HepG2 (cell line): ENCODE results near the gene SPRED2. TPM values are rescaled to one million over a fixed set of nuclear protein-coding genes. Genes with fewer than 3 reads are reported as not detected.
A peak's percentile ranks its signal among the peaks of the same experiment; 100 is the strongest.

Experiments
- ATAC-seq: fragments of 200-7000 bp; cut with Tn5 transposase; 3 replicates; pipeline ENCODE4 v1.9.1; 2020; ENCODE audit warnings: mild to moderate bottlenecking, moderate library complexity
- BruUV-seq: library from RNA; stranded (reverse); fragments of 400-500 nt; replicated peaks from 2 replicates; lab custom pipeline; 2021; lab: Mats Ljungman, UMichigan
- CTCF ChIA-PET: fragments of 300-600 bp; formaldehyde crosslinking; extraction: SDS; loops from one replicate; lab custom pipeline; 2021; ENCODE audit warnings: low total read pairs, inconsistent platforms, low intra/inter-chr PET ratio; lab: Yijun Ruan, JAX
- POLR2A ChIA-PET: fragments of 350-600 bp; sonication (Branson Sonifier 250); formaldehyde crosslinking; loops from one replicate; lab custom pipeline; 2020; ENCODE audit warnings: antibody characterized with exemption, inconsistent platforms; lab: Yijun Ruan, JAX
- DNase-seq: peaks from one replicate; pipeline ENCODE4 v3.0.0-alpha.2; 2015; ENCODE audit warnings: low spot score
- FAIRE-seq: peaks from 3 replicates; lab custom pipeline; 2011; peaks lifted over from hg19 to GRCh38; lab: Jason Lieb, UNC
- H2AFZ ChIP-seq: one replicate; pipeline ENCODE4 v1.6.1; 2011; ENCODE audit warnings: low read length, inconsistent platforms
- H3K27ac ChIP-seq: fragments of 300-600 bp; 3 replicates; pipeline ENCODE4 v1.8.0; 2011; ENCODE audit warnings: mixed run types, mild to moderate bottlenecking, mixed read lengths, low read length, inconsistent platforms; ENCODE audit not compliant: insufficient read depth; ENCODE audit errors: extremely low read length
- H3K27me3 ChIP-seq, 2 experiments: fragments of 200-600 bp in 1 of 2; 2 replicates in 1 of 2; 3 replicates in 1 of 2; pipeline versions ENCODE4 v1.6.0 to v1.8.0; 2011; ENCODE audit warnings: low read length in 2 of 2, mild to moderate bottlenecking in 2 of 2, moderate library complexity in 2 of 2, inconsistent platforms in 1 of 2; ENCODE audit not compliant: insufficient read depth in 2 of 2, control insufficient read depth in 1 of 2
- H3K36me3 ChIP-seq, 2 experiments: fragments of 200-600 bp in 1 of 2; replicated peaks in 1 of 2; 2 replicates in 1 of 2; 3 replicates in 1 of 2; pipeline versions ENCODE4 v1.5.1 to v1.8.0; 2011; ENCODE audit warnings: low read length in 2 of 2, inconsistent platforms in 1 of 2; ENCODE audit not compliant: insufficient read depth in 2 of 2, control insufficient read depth in 1 of 2
- H3K4me1 ChIP-seq: 2 replicates; pipeline ENCODE4 v1.5.1; 2012; ENCODE audit warnings: low read length, inconsistent platforms; ENCODE audit not compliant: insufficient read depth
- H3K4me2 ChIP-seq: 2 replicates; pipeline ENCODE4 v1.6.0; 2011; ENCODE audit warnings: low read depth, low read length, inconsistent platforms
- H3K4me3 ChIP-seq, 3 experiments: fragments of 200-600 bp in 1 of 3; sonication (generic), shearing (Covaris generic) in 1 of 3; replicated peaks in 1 of 3; 2 replicates each; pipeline ENCODE4 v1.5.1; 2011 to 2016; ENCODE audit warnings: low read length in 3 of 3, inconsistent platforms in 2 of 3, low read depth in 2 of 3, mild to moderate bottlenecking in 2 of 3, control low read depth in 1 of 3, mixed read lengths in 1 of 3; ENCODE audit not compliant: insufficient read depth in 1 of 3
- H3K79me2 ChIP-seq: one replicate; pipeline ENCODE4 v1.6.1; 2011; ENCODE audit warnings: low read length, inconsistent platforms; ENCODE audit not compliant: insufficient read depth
- H3K9ac ChIP-seq: 2 replicates; pipeline ENCODE4 v1.6.0; 2011; ENCODE audit warnings: mild to moderate bottlenecking, low read depth, low read length, inconsistent platforms; ENCODE audit not compliant: insufficient read depth
- H3K9me3 ChIP-seq: 2 replicates; pipeline ENCODE4 v1.5.1; 2012; ENCODE audit warnings: mild to moderate bottlenecking, low read length
- H4K20me1 ChIP-seq: 2 replicates; pipeline ENCODE4 v1.6.0; 2011; ENCODE audit warnings: inconsistent platforms, mild to moderate bottlenecking, low read length, moderate library complexity; ENCODE audit not compliant: insufficient read depth
- HOXD1 ChIP-seq: sonication (generic); formaldehyde crosslinking; IDR thresholded peaks from 2 replicates; pipeline ENCODE4 v1.5.0; 2020; ENCODE audit warnings: missing genetic modification reagents
- LRRFIP1 ChIP-seq: sonication (generic); formaldehyde crosslinking; conservative IDR thresholded peaks from 2 replicates; pipeline ENCODE4 v1.4.0; 2020; ENCODE audit warnings: missing genetic modification reagents
- MAFG ChIP-seq: sonication (generic); formaldehyde crosslinking; IDR thresholded peaks from 2 replicates; pipeline ENCODE4 v1.5.1; 2020; ENCODE audit warnings: mild to moderate bottlenecking, missing genetic modification reagents
- MEIS2 ChIP-seq: sonication (generic); formaldehyde crosslinking; IDR thresholded peaks from 2 replicates; pipeline ENCODE4 v1.9.0; 2021; ENCODE audit warnings: mild to moderate bottlenecking, missing genetic modification reagents
- NCOA1 ChIP-seq: sonication (generic); formaldehyde crosslinking; IDR thresholded peaks from 2 replicates; pipeline ENCODE4 v1.9.0; 2021; ENCODE audit warnings: missing genetic modification reagents
- STAT5B ChIP-seq: sonication (generic); formaldehyde crosslinking; IDR thresholded peaks from 2 replicates; pipeline ENCODE4 v1.4.0; 2020; ENCODE audit warnings: missing genetic modification reagents
- SUZ12 ChIP-seq: fragments of 150-350 bp; IDR thresholded peaks from 2 replicates; pipeline ENCODE4 v1.6.1; 2014; ENCODE audit warnings: low read depth, low read length
- TCF7L2 ChIP-seq: IDR thresholded peaks from 2 replicates; pipeline ENCODE4 v1.6.1; 2011; ENCODE audit warnings: mild to moderate bottlenecking, low read depth, low read length, moderate library complexity
- TRIM24 ChIP-seq: sonication (generic); formaldehyde crosslinking; IDR thresholded peaks from 2 replicates; pipeline ENCODE4 v1.8.0; 2022; ENCODE audit warnings: mild to moderate bottlenecking, missing genetic modification reagents
- ZFYVE20 ChIP-seq: sonication (generic); formaldehyde crosslinking; IDR thresholded peaks from 2 replicates; pipeline ENCODE4 v1.8.0; 2023; ENCODE audit warnings: low read depth, mild to moderate bottlenecking, moderate library complexity, missing genetic modification reagents, borderline replicate concordance
- WGBS: methylation state at CpG from one replicate; pipeline ENCODE4 v1.1.6; 2017; ENCODE audit warnings: low lambda C conversion rate; 5-methylcytosine and 5-hydroxymethylcytosine counted together
- in situ Hi-C: cut with HindIII; loops from 2 replicates; pipeline ENCODE4 v1.10.0; 2017; ENCODE audit warnings: low pct_unique_long_range_greater_than_20kb; ENCODE audit not compliant: extremely low pct_ligation_motif_present
- intact Hi-C: fragments of 100-400 bp; cut with micrococcal nuclease; formaldehyde crosslinking; loops from one replicate; pipeline ENCODE4 v1.10.0; 2022; ENCODE audit not compliant: unreplicated experiment
- polyA plus RNA-seq, 8 experiments: library from polyadenylated mRNA; depleted of rRNA in 3 of 8; stranded (reverse) in 7 of 8; unstranded in 1 of 8; fragments of >200 nt; fragmentation: Illumina TruSeq in 4 of 8; extraction: Trizol in 4 of 8; gene quantifications; 2 replicates each; pipeline versions ENCODE4 v1.2.1 to v1.2.3, GENCODE V29; 2011 to 2016; ENCODE audit warnings: low read depth in 4 of 8, missing spikeins in 1 of 8, mixed read lengths in 1 of 8; ENCODE audit not compliant: insufficient read depth in 1 of 8
- total RNA-seq, 5 experiments: library from RNA; depleted of rRNA; stranded (reverse); fragments of >200 nt; fragmentation: Illumina TruSeq; extraction: Trizol; gene quantifications; 2 replicates each; pipeline ENCODE4 v1.2.3, GENCODE V29; 2016; ENCODE audit warnings: low read depth in 1 of 5
- TF ChIP-seq, protein P1 (sequence below): sonication (generic); formaldehyde crosslinking; IDR thresholded peaks from 2 replicates; pipeline ENCODE4 v1.5.0; 2020; ENCODE audit warnings: missing genetic modification reagents

Gene SPRED2
- total and polyA plus RNA-seq, 2 of the 13 experiments (the other 11 are each of a cell fraction or from before 2014, with no cell fraction given) = 13.0 to 37.0 TPM

- TF ChIP-seq TRIM24 (no peak), MEIS2 (CRISPR knock-in tag) (no peak), STAT5B (no peak), TCF7L2 (no peak), HOXD1 (CRISPR knock-in tag) (no peak), ZFYVE20 (CRISPR knock-in tag) (no peak), MAFG (CRISPR knock-in tag) (no peak), LRRFIP1 (CRISPR knock-in tag) (no peak)
Observed at GRCh38 chr2:65379721-65380171, 52.7 kb downstream of the SPRED2 start (continued).

- peaks cover 95% of the 10 kb centered on the region for H3K4me1 ChIP-seq
- POLR2A ChIA-PET = interaction anchor here (0.6 to 3.6 kb wide), 5 partner anchors 9 to 57 kb away, joined by 3 to 14 read pairs (median 11); no protein-coding TSS in a partner anchor
Observed at GRCh38 chr2:65379223-65379622, 53.2 kb downstream of the SPRED2 start.

More at GRCh38 chr2:65379223-65379622, 53.2 kb downstream of the SPRED2 start:
- Histone ChIP-seq H3K36me3 (peaks cover 4 to 35% of the 10 kb centered on the region in 2 experiments), H3K9me3 (no peaks in the 10 kb centered on the region), H3K27ac (peak overlapping the region; percentile 43), H3K4me3 (no peak overlapping the region), H3K27me3 (no peaks in the 10 kb centered on the region), H3K9ac (no peak overlapping the region), H3K4me2 (peak overlapping the region; percentile 51; the same call in 1 of the 2 replicates), H4K20me1 (peaks cover 41% of the 10 kb centered on the region; the same call in 1 of the 2 replicates), H2AFZ (no peak overlapping the region), H3K79me2 (peaks cover 96% of the 10 kb centered on the region)
- intact Hi-C loops (no loop called here), in situ Hi-C loops (no loop called here)
- 90% methylated on average over 2 of the region's 2 CpGs for WGBS
- ATAC-seq (no peak), DNase-seq (no peak), FAIRE-seq (no peak)
- CTCF ChIA-PET = no interaction called here
- TF ChIP-seq, protein P1, sequence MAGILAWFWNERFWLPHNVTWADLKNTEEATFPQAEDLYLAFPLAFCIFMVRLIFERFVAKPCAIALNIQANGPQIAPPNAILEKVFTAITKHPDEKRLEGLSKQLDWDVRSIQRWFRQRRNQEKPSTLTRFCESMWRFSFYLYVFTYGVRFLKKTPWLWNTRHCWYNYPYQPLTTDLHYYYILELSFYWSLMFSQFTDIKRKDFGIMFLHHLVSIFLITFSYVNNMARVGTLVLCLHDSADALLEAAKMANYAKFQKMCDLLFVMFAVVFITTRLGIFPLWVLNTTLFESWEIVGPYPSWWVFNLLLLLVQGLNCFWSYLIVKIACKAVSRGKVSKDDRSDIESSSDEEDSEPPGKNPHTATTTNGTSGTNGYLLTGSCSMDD (CRISPR knock-in tag) = 0 out of 2 replicates have a peak, but pooled peaks have one; percentile 63
- no peak for TF ChIP-seq NCOA1 (CRISPR knock-in tag)
- no peak for TF ChIP-seq MEIS2 (CRISPR knock-in tag)
- TF ChIP-seq SUZ12 = no peak
- BruUV-seq = no TSS peak
